Fibroblast of lung (primary cell): ENCODE measurements around the gene SCAF1. TPM values are rescaled to one million over a fixed set of nuclear protein-coding genes. Genes with fewer than 3 reads are reported as not detected.

Experiments
- DNase-seq, 2 donors: peaks; one replicate each; pipeline versions ENCODE4 v3.0.0 to v3.0.0-alpha.2; 2010; ENCODE audit warnings: low read depth in 2 of 2
- H2AFZ ChIP-seq: 2 replicates; pipeline ENCODE4 v1.5.1; 2012; ENCODE audit warnings: low read length, control low read depth, inconsistent platforms
- H3K27ac ChIP-seq: 2 replicates; pipeline ENCODE4 v1.5.1; 2011; ENCODE audit warnings: low read length, control low read depth; ENCODE audit not compliant: insufficient read depth
- H3K27me3 ChIP-seq: 2 replicates; pipeline ENCODE4 v1.5.1; 2011; ENCODE audit warnings: mild to moderate bottlenecking, low read length; ENCODE audit not compliant: control insufficient read depth, insufficient read depth
- H3K36me3 ChIP-seq: 2 replicates; pipeline ENCODE4 v1.5.1; 2011; ENCODE audit warnings: low read length; ENCODE audit not compliant: control insufficient read depth, insufficient read depth
- H3K4me1 ChIP-seq: 2 replicates; pipeline ENCODE4 v1.5.1; 2011; ENCODE audit warnings: low read length; ENCODE audit not compliant: control insufficient read depth, insufficient read depth; ENCODE audit errors: extremely low read depth
- H3K4me2 ChIP-seq: 2 replicates; pipeline ENCODE4 v1.5.1; 2011; ENCODE audit warnings: low read length, control low read depth; ENCODE audit not compliant: insufficient read depth; ENCODE audit errors: extremely low read depth
- H3K4me3 ChIP-seq, 4 experiments: fragments of 200-600 bp in 1 of 4; sonication (generic) in 1 of 4; replicated peaks in 1 of 4; 2 replicates each; pipeline ENCODE4 v1.5.1; 2011 to 2016; ENCODE audit warnings: low read length in 4 of 4, low read depth in 3 of 4, mild to moderate bottlenecking in 3 of 4, control low read depth in 2 of 4, inconsistent platforms in 1 of 4, mixed read lengths in 1 of 4; ENCODE audit not compliant: insufficient read depth in 1 of 4; ENCODE audit errors: control extremely low read depth in 1 of 4
- H3K79me2 ChIP-seq: 2 replicates; pipeline ENCODE4 v1.5.1; 2012; ENCODE audit warnings: mild to moderate bottlenecking, low read length, inconsistent platforms; ENCODE audit not compliant: control insufficient read depth, insufficient read depth
- H3K9ac ChIP-seq: 2 replicates; pipeline ENCODE4 v1.5.1; 2011; ENCODE audit warnings: mild to moderate bottlenecking, low read length, control low read depth; ENCODE audit not compliant: insufficient read depth
- H3K9me3 ChIP-seq: 2 replicates; pipeline ENCODE4 v1.5.1; 2012; ENCODE audit warnings: low read depth, low read length; ENCODE audit not compliant: control insufficient read depth, insufficient read depth
- H4K20me1 ChIP-seq: 2 replicates; pipeline ENCODE4 v1.5.1; 2011; ENCODE audit warnings: low read length; ENCODE audit not compliant: control insufficient read depth, insufficient read depth; ENCODE audit errors: extremely low read depth
- CTCF ChIP-seq, 2 donors: IDR thresholded peaks in 1 of 2; conservative IDR thresholded peaks in 1 of 2; 1 replicate in 1 of 2; 2 replicates in 1 of 2; pipeline ENCODE4 v1.5.1; 2011 to 2012; ENCODE audit warnings: low read length in 2 of 2, control low read depth in 1 of 2, inconsistent platforms in 1 of 2, low read depth in 1 of 2, mild to moderate bottlenecking in 1 of 2
- EZH2 ChIP-seq: IDR thresholded peaks from 2 replicates; pipeline ENCODE4 v1.5.1; 2012; ENCODE audit warnings: low read length, control low read depth, mild to moderate bottlenecking; ENCODE audit errors: missing control alignments
- polyA plus RNA-seq, 2 donors: library from polyadenylated mRNA; depleted of rRNA in 1 of 2; stranded (reverse) in 1 of 2; unstranded in 1 of 2; fragments of >200 nt; gene quantifications; 2 replicates each; pipeline ENCODE4 v1.2.1, GENCODE V29; 2011 to 2012; ENCODE audit warnings: missing spikeins in 1 of 2
- total RNA-seq: library from RNA; depleted of rRNA; stranded (reverse); fragments of >200 nt; gene quantifications from 2 replicates; pipeline ENCODE4 v1.2.1, GENCODE V29; 2014

The SCAF1 gene
- total and polyA plus RNA-seq, 2 donors (not counting 1 experiment from before 2014, with no cell fraction given) = 8.7 to 11.9 TPM

- DNase-seq = no peak
- Histone ChIP-seq H3K9me3 (no peaks in the 10 kb centered on the region), H3K79me2 (peaks cover 25% of the 10 kb centered on the region), H3K27me3 (no peaks in the 10 kb centered on the region), H2AFZ (no peak overlapping the region), H3K4me3 (no peak overlapping the region), H3K4me1 (peaks cover 6% of the 10 kb centered on the region), H3K4me2 (no peak overlapping the region), H3K9ac (no peak overlapping the region), H4K20me1 (no peaks in the 10 kb centered on the region), H3K27ac (no peak overlapping the region), H3K36me3 (peaks cover 29% of the 10 kb centered on the region)
- TF ChIP-seq EZH2 (no peak), CTCF (conservative IDR thresholded peaks at IDR 0.05 in 1 of 2, IDR thresholded peaks at IDR 0.05 in 1 of 2; ENCODE audit: low read depth in 1 of 2, low read length in 2 of 2) (no peak)
Observed at GRCh38 chr19:49594993-49595818, 46.8 kb upstream of the SCAF1 start.

DNA sequence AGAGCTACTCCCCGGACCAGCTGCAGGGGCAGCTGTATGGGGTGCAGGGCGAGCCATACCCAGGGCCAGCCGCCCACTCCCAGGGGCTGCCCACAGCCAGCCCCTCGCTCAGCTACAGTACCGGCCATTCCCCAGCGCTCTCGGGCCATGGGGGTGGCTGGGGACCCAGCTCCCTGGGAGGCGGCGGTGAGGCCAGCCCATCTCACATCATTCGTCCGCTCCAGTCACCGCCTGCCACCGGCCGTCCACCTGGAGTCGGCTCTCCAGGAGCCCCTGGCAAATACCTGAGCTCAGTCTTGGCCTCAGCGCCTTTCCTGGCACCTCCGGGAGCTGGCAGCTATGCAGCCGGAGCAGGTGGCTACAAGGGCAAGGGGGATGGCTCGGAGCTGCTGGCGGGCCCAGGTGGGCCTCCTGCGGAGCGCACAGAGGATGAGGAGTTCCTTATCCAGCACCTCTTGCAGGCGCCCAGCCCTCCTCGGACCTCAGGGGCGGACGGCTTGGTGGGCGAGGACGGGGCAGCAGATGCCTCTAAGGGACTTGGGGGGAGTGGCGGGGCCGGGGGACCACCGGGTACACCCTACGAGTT, 46.1 kb upstream of the SCAF1 start:
- H3K79me2 ChIP-seq = peaks cover 24% of the 10 kb centered on the region
- no peaks in the 10 kb centered on the region for H4K20me1 ChIP-seq
- DNase-seq = no peak
- H3K9me3 ChIP-seq = no peaks in the 10 kb centered on the region
- no peak overlapping the region for H3K27ac ChIP-seq
- no peak overlapping the region for H3K4me2 ChIP-seq
- no peak overlapping the region for H3K4me3 ChIP-seq
- H2AFZ ChIP-seq = no peak overlapping the region
- H3K9ac ChIP-seq = no peak overlapping the region
- no peak for TF ChIP-seq EZH2
- TF ChIP-seq CTCF (conservative IDR thresholded peaks at IDR 0.05 in 1 of 2, IDR thresholded peaks at IDR 0.05 in 1 of 2; ENCODE audit: low read depth in 1 of 2, low read length in 2 of 2) = no peak
- H3K36me3 ChIP-seq = peaks cover 29% of the 10 kb centered on the region
- H3K4me1 ChIP-seq = peaks cover 2% of the 10 kb centered on the region
- no peaks in the 10 kb centered on the region for H3K27me3 ChIP-seq

GRCh38 chr19:49596407-49596806, 45.6 kb upstream of the SCAF1 start:
- Histone ChIP-seq H3K4me3 (no peak overlapping the region), H3K9ac (no peak overlapping the region), H3K36me3 (peaks cover 29% of the 10 kb centered on the region), H3K4me1 (peaks cover 2% of the 10 kb centered on the region), H3K4me2 (no peak overlapping the region), H3K9me3 (no peaks in the 10 kb centered on the region), H3K79me2 (peaks cover 24% of the 10 kb centered on the region), H3K27me3 (no peaks in the 10 kb centered on the region), H2AFZ (no peak overlapping the region), H3K27ac (no peak overlapping the region), H4K20me1 (no peaks in the 10 kb centered on the region)
- no peak for TF ChIP-seq CTCF (conservative IDR thresholded peaks at IDR 0.05 in 1 of 2, IDR thresholded peaks at IDR 0.05 in 1 of 2; ENCODE audit: low read depth in 1 of 2, low read length in 2 of 2)
- TF ChIP-seq EZH2 = no peak
- no peak for DNase-seq
